ENCODE results near the gene PLA2G6. TPM values are rescaled to one million over a fixed set of nuclear protein-coding genes. Genes with fewer than 3 reads are reported as not detected.
"Not testable (repeated sequence)": the region's sequence is repeated elsewhere in the genome, so short reads cannot be mapped to it uniquely, and the experiment has no call there.

Gene PLA2G6
- polyA plus RNA-seq, 2 of the 4 experiments (the other 2 are of a cell fraction): 7.4 to 7.6 TPM

GRCh38 chr22:38151126-38151500 lies 30.5 kb downstream of the PLA2G6 start (continued):
- TF ChIP-seq REST (IDR thresholded peaks at IDR 0.05) (no peak), ZSCAN20 (CRISPR knock-in tag; IDR thresholded peaks at IDR 0.05) (no peak)

- DNase-seq (ENCODE audit: low read depth in 1 of 2, low spot score in 1 of 2): no peak
- ATAC-seq: peak in 1 of 2 experiments; percentile 50; a peak in 2 of 6 replicates
- POLR2A ChIA-PET: no interaction called here
- WGBS (ENCODE audit: missing lambda C conversion rate): 55% methylated on average over 5 of the region's 5 CpGs
- CTCF ChIA-PET: no interaction called here
- no peak for FAIRE-seq
- Histone ChIP-seq H3K27ac (peak overlapping the region in 1 of 2 experiments; percentile 46; a peak in 3 of 6 replicates), H3K9me3 (no peaks in the 10 kb centered on the region), H3K4me2 (peak overlapping the region; percentile 30), H3K4me1 (peaks cover 17% of the 10 kb centered on the region), H3K4me3 (no peak overlapping the region)
- TF ChIP-seq CTCF (IDR thresholded peaks at IDR 0.05) (no peak), FOSL2 (IDR thresholded peaks at IDR 0.05) (no peak), FOSL2 (CRISPR knock-in tag; IDR thresholded peaks at IDR 0.05) (peak; percentile 45)
Observed at GRCh38 chr22:38148245-38148644, 33.4 kb downstream of the PLA2G6 start.

GRCh38 chr22:38146166-38146565 lies 35.5 kb downstream of the PLA2G6 start:
- H3K4me3 ChIP-seq; H3K9me3 ChIP-seq; ATAC-seq; FAIRE-seq; H3K4me2 ChIP-seq; DNase-seq (ENCODE audit: low read depth in 1 of 2, low spot score in 1 of 2); POLR2A ChIA-PET: not testable (repeated sequence)
- CTCF ChIA-PET: interaction anchor here (0.7 to 3.1 kb wide), 2 partner anchors 27 to 32 kb away, joined by 3 to 11 read pairs; no protein-coding TSS in a partner anchor
- Histone ChIP-seq H3K27ac (peak overlapping the region; percentile 27 to 68; a peak in 2 of 6 replicates), H3K4me1 (peaks cover 17% of the 10 kb centered on the region)
- 93% methylated on average over 3 of the region's 3 CpGs for WGBS (ENCODE audit: missing lambda C conversion rate)

GRCh38 chr22:38144025-38144405 lies 37.6 kb downstream of the PLA2G6 start:
- Histone ChIP-seq H3K4me2 (no peak overlapping the region), H3K27ac (no peak overlapping the region), H3K4me3 (no peak overlapping the region), H3K9me3 (no peaks in the 10 kb centered on the region), H3K4me1 (peaks cover 17% of the 10 kb centered on the region)
- no peak for FAIRE-seq
- no peak for TF ChIP-seq BHLHE40 (IDR thresholded peaks at IDR 0.05; ENCODE audit: low read depth, low read length)
- no peak for TF ChIP-seq HDAC2 (IDR thresholded peaks at IDR 0.05)
- no peak for TF ChIP-seq MAZ (IDR thresholded peaks at IDR 0.05; ENCODE audit: borderline replicate concordance, low read depth, low read length)
- TF ChIP-seq ZSCAN20 (CRISPR knock-in tag; IDR thresholded peaks at IDR 0.05): no peak
- TF ChIP-seq RNF2 (IDR thresholded peaks at IDR 0.05; ENCODE audit: borderline replicate concordance, low read depth): no peak
- 0 out of 5 replicates have a peak, but pooled peaks of 1 of the 2 experiments have one; percentile 9 for TF ChIP-seq RAD21 (conservative IDR thresholded peaks at IDR 0.05 in 1 of 2, IDR thresholded peaks at IDR 0.05 in 1 of 2)
- ChIA-PET POLR2A (no interaction called here), CTCF (interaction anchor here (0.9 to 1.0 kb wide), 2 partner anchors 29 to 72 kb away, joined by 3 read pairs; no protein-coding TSS in a partner anchor)
- DNase-seq (ENCODE audit: low read depth in 1 of 2, low spot score in 1 of 2): peak; percentile 25 to 52
- WGBS (ENCODE audit: missing lambda C conversion rate): 100% methylated on average over 2 of the region's 5 CpGs
- ATAC-seq: peak; percentile 74 to 91; a peak in 4 of 6 replicates

GRCh38 chr22:38142606-38143005 lies 39.0 kb downstream of the PLA2G6 start:
- Histone ChIP-seq H3K4me2 (no peak overlapping the region), H3K9me3 (no peaks in the 10 kb centered on the region), H3K4me1 (peaks cover 6% of the 10 kb centered on the region), H3K4me3 (no peak overlapping the region), H3K27ac (no peak overlapping the region)
- no peak for DNase-seq (ENCODE audit: low read depth in 1 of 2, low spot score in 1 of 2)
- ChIA-PET POLR2A (no interaction called here), CTCF (interaction anchor here (0.6 to 2.1 kb wide), 4 partner anchors 7 to 90 kb away, joined by 3 to 10 read pairs (median 5); partner anchors contain the start of gene BAIAP2L2)
- no peak for FAIRE-seq
- WGBS (ENCODE audit: missing lambda C conversion rate): 87% methylated on average over 5 of the region's 5 CpGs
- ATAC-seq: no peak
- TF ChIP-seq FOXS1 (CRISPR knock-in tag; IDR thresholded peaks at IDR 0.05): no peak
- no peak for TF ChIP-seq HOXA7 (CRISPR knock-in tag; IDR thresholded peaks at IDR 0.05)
- no peak for TF ChIP-seq FOSL2 (IDR thresholded peaks at IDR 0.05)
- TF ChIP-seq FOSL2 (CRISPR knock-in tag; IDR thresholded peaks at IDR 0.05): no peak
- no peak for TF ChIP-seq REST (IDR thresholded peaks at IDR 0.05)
- no peak for TF ChIP-seq HOXB13 (CRISPR knock-in tag; IDR thresholded peaks at IDR 0.05; ENCODE audit: low read depth)
- no peak for TF ChIP-seq HMGXB4 (CRISPR knock-in tag; IDR thresholded peaks at IDR 0.05; ENCODE audit: borderline replicate concordance)
- TF ChIP-seq KDM5A (IDR thresholded peaks at IDR 0.05): no peak
